Activated CD4-positive, alpha-beta T cell treated with anti-CD3 and anti-CD28 coated beads, Interleukin-2, Interleukin-4, amounts not matched to agents 100 ng/mL and 50 ng/mL, durations not matched to agents 16 hours and 8 hours (primary cell): ENCODE results near the gene CLDND1.

Source experiments
- DNase-seq: peaks from one replicate; pipeline ENCODE4 v3.0.0-alpha.2; 2020; ENCODE audit warnings: low spot score

Gene CLDND1

DNA sequence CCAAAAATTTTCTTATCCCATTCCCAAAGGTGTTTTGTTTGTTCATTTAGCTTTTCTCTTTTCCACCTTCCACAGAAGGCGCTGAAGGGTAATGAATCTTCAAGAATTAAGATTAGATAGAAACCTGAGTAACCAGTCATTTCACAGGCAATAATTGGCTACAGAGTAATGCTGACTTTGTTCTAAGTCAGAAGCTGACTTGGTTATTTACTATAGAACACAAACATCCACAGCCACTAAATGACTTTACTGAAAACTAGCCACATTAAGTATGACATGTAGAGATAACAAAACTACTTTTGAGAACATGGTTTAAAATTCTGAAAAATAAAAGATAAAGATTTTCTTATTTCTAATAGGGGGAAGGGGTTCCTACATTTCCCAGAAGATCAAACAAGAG, 7.8 kb downstream of the CLDND1 start:
- DNase-seq = no peak

DNA sequence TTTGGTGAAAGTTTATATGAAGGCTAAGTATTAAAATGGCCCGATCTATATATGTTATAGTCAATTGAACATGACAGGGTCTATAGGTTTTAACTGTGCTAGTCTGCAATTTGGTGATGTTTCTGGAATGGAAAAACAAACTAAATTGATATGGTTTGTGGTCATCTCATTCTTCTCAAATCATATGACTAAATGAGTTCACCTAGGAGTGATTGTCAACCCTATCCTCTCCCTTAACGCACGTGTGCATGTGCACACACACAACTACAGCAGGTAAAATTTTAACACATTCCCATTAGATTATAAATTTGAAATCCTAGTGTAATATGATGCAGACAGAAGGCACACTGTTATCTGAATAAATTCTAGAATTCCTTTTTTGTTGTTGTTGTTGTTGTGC, 9.0 kb downstream of the CLDND1 start:
- no peak for DNase-seq

DNA sequence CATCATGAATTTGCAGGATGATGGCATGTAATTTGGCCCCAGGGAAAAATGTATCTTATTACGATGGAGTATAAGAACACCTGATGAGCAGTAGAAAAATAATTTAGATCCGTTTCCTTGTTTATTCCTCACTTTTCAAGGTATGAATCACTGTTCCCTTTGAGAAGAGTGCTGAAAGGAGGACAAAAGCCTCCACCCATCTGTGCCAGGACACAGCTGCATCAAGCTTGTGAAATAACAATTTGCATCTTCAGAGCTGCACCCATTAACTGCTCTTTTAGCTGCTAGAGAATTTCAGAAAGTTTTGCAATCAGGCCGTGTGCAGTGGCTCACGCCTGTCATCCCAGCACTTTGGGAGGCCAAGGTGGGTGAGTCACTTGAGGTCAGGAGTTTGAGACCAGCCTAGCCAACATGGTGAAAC, 9.6 kb downstream of the CLDND1 start:
- no peak for DNase-seq

DNA sequence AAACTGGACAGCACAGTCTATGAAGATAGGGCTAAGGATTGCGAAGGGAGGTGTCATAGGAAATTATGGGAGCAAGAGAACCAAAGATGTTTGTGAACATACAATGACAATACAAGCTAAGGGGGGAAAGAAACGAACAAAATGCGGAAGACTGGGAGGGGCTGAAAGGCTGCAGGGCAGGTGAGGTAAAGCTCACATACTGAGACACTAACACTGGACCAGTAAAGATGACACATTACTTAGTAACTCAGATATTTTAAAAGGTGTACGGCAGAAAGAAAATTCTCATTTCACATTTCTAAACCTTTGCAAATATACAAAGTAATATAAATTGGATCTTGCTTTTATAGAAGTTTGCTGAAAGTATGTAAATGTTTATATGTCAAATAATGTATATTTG, 10.1 kb downstream of the CLDND1 start:
- DNase-seq = no peak

DNA sequence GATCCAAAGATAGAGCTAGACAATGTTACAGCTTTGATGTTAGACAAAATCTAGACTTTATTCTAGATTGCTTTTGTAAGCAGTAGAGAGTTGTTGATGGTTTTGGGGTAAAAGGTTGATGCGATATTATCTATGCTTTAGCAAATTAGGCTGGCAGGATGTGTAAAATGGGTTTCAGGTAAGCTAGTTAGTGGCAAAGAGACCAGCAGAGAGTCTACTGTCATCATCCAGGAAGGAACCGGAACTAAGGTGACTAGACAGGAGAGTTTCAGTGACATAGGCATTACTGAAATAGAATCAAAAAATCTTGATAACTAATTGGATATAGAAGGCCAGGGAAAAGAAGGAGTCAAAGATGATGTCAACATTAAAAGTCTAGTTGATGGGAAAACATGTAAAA, 14.1 kb downstream of the CLDND1 start:
- DNase-seq = no peak

DNA sequence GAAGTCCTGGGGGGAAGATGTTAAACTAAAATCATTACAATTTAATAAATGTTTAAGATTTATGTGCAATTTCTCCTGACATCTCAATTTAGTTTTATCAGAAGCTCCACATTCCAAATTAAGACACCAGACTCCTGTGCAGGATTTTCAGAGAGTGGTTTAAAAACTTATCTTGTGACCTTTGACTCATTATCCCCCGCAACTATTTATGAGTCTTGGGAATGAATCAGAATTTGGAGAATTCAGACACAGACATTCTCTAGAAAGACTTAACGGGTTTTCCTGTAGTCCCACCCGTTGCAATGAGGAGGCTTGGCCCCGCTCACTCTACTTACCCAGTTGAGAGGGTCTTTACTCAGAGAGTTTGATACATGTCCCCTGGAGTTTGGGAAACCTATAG, 18.2 kb downstream of the CLDND1 start:
- no peak for DNase-seq

DNA sequence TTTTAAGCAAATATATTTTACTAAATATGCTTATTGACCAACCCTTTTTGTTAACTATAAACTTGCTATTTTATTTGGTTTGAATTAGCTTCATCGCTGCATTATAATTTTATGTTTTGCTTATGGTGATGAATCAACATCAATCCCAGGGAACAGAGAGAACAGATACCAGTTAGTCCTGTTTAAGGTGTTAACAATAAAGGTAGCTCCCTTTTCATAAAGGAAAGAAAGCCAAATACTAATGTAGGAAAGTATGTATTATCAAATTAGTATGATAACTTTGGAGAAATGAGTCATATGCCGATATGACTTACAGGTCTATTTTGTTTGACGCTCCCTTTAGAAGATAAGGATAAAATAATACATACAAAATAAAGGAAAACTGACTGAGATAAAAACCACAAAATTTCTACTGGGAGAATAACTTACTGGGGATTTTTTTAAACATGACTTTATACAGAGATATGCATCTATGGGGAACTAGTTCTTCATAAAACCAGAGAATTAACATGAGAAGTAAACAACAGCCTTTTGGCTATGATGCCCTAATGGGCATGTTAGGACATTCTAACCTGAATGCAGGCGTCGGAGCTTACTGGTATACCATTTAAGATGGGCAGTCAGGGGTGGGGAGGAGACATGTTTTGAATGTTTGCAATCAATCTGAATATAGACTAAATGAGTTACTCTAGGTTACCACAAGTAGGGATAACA, 20.7 kb downstream of the CLDND1 start:
- no peak for DNase-seq

DNA sequence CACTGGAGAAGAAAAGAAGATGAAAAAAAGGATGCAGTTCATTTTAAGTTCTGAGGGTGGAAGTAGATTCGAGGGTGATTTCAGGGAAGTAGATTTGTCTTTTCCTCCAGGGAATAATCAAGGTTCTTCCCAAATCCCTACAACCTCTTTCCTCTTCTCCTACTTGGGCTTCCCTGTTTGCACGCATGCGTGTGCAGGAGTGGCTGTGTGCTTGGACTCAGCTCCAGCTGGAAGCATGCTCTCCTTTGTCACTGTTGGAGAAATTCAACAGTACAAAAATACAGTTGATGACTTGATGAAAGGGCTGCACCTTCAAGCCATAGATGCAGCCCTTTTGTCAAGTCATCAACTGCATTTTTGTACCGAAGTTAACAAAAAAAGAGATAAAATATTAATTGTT, 21.4 kb downstream of the CLDND1 start:
- DNase-seq = no peak

DNA sequence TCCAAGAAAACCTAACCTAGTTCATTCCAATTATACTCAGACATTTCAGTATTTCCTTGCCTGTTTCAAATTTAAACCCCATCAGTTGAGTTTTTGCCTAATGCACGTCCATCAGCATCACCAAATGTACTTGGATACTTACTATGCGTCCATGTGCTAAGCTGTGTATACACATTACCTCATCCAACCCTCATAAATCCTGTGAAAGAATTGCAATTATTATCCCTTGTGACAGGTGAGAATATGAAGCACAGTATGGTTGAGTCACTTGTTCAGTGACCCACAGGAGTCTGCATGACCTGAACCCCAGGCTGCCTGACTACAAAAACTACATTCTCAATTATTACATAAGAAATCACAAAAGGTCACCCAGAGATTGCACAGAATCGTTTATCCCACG, 22.7 kb downstream of the CLDND1 start:
- DNase-seq = no peak

DNA sequence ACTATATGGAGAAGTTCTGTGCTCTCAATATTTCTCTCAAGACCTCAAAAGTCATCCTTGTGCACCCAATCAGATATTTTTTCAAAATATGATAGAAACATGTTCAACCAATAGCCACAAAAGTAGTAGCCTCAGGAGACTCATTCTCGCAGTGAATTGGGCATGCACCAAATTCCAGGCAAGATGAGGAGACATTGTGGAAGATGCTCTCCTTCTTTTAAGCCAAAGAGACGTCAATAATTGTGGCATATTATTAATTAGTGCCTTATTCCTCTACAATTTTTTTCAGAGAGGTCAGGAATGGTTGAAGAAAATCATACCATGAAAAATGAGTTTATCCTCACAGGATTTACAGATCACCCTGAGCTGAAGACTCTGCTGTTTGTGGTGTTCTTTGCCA, 25.3 kb downstream of the CLDND1 start, which contains the start of gene OR5K2:
TSS of gene OR5K2 (plus strand) at position 301 of the 400 bp plus-strand sequence. CDS start at position 301, 0 bp downstream.
- no peak for DNase-seq

DNA sequence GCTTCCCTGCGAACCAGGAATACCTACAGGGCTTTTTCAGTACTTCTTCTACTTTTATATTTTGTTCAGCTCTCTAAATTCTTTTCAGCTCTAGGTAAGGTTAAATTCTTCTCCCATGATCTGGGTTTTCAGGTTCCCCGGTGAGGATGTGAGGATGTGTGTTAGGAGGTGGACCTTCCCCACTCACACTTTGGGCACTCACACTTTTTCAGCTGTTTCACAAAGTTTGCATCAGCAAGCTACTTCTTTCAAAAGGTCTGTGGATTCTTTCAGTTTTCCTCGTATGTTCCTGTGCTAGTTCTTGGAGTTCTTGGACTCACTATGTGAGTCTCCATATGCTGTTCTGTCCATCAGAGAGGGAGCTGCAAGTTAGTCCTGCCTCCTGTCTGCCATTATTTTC, 39.1 kb downstream of the CLDND1 start:
- DNase-seq = no peak

DNA sequence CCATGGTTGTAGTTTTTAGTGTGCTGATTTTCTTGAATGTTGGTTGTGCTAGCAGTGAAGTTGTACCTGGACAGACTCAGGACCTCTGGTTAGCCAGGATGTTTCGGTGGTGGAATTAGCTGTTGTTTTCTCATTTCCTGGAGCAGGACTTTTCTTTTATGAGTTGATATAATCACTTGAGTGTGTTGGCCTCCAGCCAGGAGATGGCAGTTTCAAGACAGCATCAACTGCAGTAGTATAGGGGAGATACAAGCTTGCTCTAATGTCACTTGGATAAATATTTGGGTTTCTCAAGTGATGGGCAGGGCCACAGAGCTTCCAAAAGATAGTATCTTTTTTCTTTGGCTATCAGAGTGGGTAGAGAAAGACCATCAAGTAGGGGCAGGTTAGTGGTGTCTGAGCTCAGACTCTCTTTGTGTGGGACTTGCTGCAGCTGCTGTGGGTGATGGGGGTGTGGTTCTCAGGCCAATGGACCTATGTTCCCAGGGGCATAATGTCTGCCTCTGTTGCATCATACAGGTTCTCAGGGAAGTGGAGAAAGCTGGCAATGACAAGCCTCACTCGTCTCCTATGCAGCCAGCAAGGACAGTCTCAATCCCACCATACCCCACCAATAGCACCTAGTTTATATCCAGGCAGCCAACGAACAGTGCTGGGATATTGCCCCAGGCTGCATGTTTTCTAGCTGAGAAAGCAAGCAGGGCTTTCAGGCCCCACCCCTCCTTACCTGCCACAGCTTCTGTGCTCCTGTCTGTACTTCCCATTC, 39.8 kb downstream of the CLDND1 start:
- DNase-seq = no peak
